ENCODE results near the gene TOGARAM2.

DNA sequence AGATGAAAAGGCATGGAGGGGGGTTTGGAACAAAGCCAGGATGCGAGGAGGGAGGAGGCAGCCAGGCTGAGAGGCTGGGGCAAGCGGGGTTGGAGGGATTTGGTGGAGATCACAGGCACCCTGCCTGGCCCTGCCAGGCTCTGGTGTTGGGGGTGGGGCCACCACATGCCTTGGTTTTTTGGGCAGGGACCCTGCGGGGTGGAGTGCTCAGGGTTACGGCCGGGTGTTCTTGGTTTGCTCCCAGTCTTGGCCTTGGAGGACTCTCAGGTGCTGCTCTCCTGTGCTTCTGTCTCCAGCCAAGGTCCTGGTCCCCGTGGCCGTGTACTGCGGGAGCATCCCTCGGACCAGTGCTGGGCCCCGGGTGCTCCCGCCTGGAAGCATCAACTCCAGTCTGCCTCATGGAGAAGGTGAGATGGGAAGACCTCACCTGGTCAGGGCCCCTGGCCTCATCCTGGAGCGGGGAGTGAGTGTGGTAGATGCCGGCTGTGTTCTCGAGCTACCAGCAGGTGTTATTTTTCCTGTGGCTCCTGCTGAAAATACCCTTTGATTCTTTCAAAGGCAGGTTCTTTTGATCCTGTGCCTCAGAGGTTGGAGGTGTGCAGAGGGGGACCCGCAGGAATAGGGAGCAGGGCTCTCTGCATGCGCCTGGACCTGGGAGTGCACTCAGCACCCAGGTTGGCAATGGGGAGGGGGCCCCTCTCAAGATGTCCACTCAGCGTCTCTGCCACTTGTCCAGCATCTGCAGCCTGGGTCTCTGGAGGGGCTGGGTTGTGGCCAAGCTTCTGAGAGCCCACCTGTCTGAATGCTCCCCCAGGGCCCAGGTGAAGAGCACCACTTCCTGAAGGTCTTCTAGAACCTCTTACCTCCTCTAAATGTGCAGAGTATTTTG is 17.0 kb downstream of the TOGARAM2 start:
- no peak for TF ChIP-seq GATA2 (IDR thresholded peaks at IDR 0.05; ENCODE audit: low read depth, low read length)
- no peak for TF ChIP-seq GATA3 (IDR thresholded peaks at IDR 0.05; ENCODE audit: low read depth, low read length)
